Muscle of leg (tissue), 11 donors: ENCODE measurements around the gene SBF2. TPM values are rescaled to one million over a fixed set of nuclear protein-coding genes. Genes with fewer than 3 reads are reported as not detected.

Source experiments
- DNase-seq: peaks from one replicate; pipeline ENCODE4 v3.0.0; 2013
- H3K27ac ChIP-seq: one replicate; pipeline ENCODE4 v1.5.1; 2013; ENCODE audit warnings: mild to moderate bottlenecking, low read length, control low read depth
- H3K27me3 ChIP-seq: one replicate; pipeline ENCODE4 v1.6.1; 2013; ENCODE audit warnings: low read length; ENCODE audit not compliant: control insufficient read depth, insufficient read depth
- H3K36me3 ChIP-seq: one replicate; pipeline ENCODE4 v1.6.1; 2013; ENCODE audit warnings: low read length; ENCODE audit not compliant: control insufficient read depth, insufficient read depth
- H3K4me1 ChIP-seq: one replicate; pipeline ENCODE4 v1.6.1; 2013; ENCODE audit warnings: low read length; ENCODE audit not compliant: control insufficient read depth, insufficient read depth
- H3K4me3 ChIP-seq: one replicate; pipeline ENCODE4 v1.5.1; 2013; ENCODE audit warnings: low read length, control low read depth
- H3K9me3 ChIP-seq: replicated peaks from 2 replicates; pipeline ENCODE4 v1.6.1; 2013; ENCODE audit warnings: low read depth, low read length; ENCODE audit not compliant: control insufficient read depth
- WGBS: methylation state at CpG from one replicate; pipeline ENCODE4 v1.1.5; 2013; ENCODE audit warnings: missing lambda C conversion rate; ENCODE audit not compliant: insufficient coverage; 5-methylcytosine and 5-hydroxymethylcytosine counted together
- polyA plus RNA-seq, 8 donors: library from polyadenylated mRNA; unstranded; fragments of 120-200 nt; gene quantifications; one replicate each; pipeline versions ENCODE4 v1.2.1 to v1.2.3, GENCODE V29; 2013; ENCODE audit warnings: inconsistent platforms in 1 of 8, low replicate concordance in 1 of 8; ENCODE audit not compliant: insufficient read length in 8 of 8, insufficient read depth in 1 of 8
- total RNA-seq: library from RNA; stranded (reverse); fragments of 120-200 nt; gene quantifications from one replicate; pipeline ENCODE4 v1.2.4, GENCODE V29; 2013

SBF2 gene
- total and polyA plus RNA-seq, 9 donors = 18.3 to 29.5 (median 21.5) TPM

GRCh38 chr11:9887472-9887871, 406.5 kb downstream of the SBF2 start:
- Histone ChIP-seq H3K4me1 (no peaks in the 10 kb centered on the region), H3K27me3 (no peaks in the 10 kb centered on the region), H3K4me3 (no peak overlapping the region), H3K9me3 (no peaks in the 10 kb centered on the region), H3K27ac (no peak overlapping the region), H3K36me3 (no peaks in the 10 kb centered on the region)
- no CpG with 5 or more reads among the region's 2 CpGs for WGBS
- DNase-seq = peak; percentile 59

GRCh38 chr11:9886595-9886994, 407.4 kb downstream of the SBF2 start:
- H3K27ac ChIP-seq = no peak overlapping the region
- no peak overlapping the region for H3K4me3 ChIP-seq
- no peaks in the 10 kb centered on the region for H3K4me1 ChIP-seq
- no peak for DNase-seq
- H3K27me3 ChIP-seq = no peaks in the 10 kb centered on the region
- no CpG with 5 or more reads among the region's 5 CpGs for WGBS
- H3K9me3 ChIP-seq = no peaks in the 10 kb centered on the region
- no peaks in the 10 kb centered on the region for H3K36me3 ChIP-seq

GRCh38 chr11:9884601-9885000, 409.4 kb downstream of the SBF2 start:
- Histone ChIP-seq H3K4me3 (no peak overlapping the region), H3K4me1 (no peaks in the 10 kb centered on the region), H3K27ac (no peak overlapping the region), H3K27me3 (no peaks in the 10 kb centered on the region), H3K36me3 (no peaks in the 10 kb centered on the region), H3K9me3 (no peaks in the 10 kb centered on the region)
- 60% methylated on average over 1 of the region's 2 CpGs for WGBS
- no peak for DNase-seq

GRCh38 chr11:9880657-9881056, 413.4 kb downstream of the SBF2 start:
- WGBS = no CpG with 5 or more reads among the region's 2 CpGs
- no peak for DNase-seq

GRCh38 chr11:9878936-9879335, 415.1 kb downstream of the SBF2 start:
- H3K36me3 ChIP-seq = no peaks in the 10 kb centered on the region
- no peak for DNase-seq
- H3K27me3 ChIP-seq = no peaks in the 10 kb centered on the region
- no CpG with 5 or more reads among the region's 2 CpGs for WGBS
- no peak overlapping the region for H3K4me3 ChIP-seq
- H3K27ac ChIP-seq = no peak overlapping the region
- H3K4me1 ChIP-seq = no peaks in the 10 kb centered on the region
- H3K9me3 ChIP-seq = peaks cover 3% of the 10 kb centered on the region

More at GRCh38 chr11:9880657-9881056, 413.4 kb downstream of the SBF2 start:
- Histone ChIP-seq H3K4me1 (no peaks in the 10 kb centered on the region), H3K27ac (no peak overlapping the region), H3K9me3 (peaks cover 3% of the 10 kb centered on the region), H3K36me3 (no peaks in the 10 kb centered on the region), H3K27me3 (no peaks in the 10 kb centered on the region), H3K4me3 (no peak overlapping the region)

- no CpG with 5 or more reads among the region's 5 CpGs for WGBS
- H3K4me3 ChIP-seq = no peak overlapping the region
Measured at GRCh38 chr11:9876331-9876730, 417.7 kb downstream of the SBF2 start.

GRCh38 chr11:9875862-9876261, 418.2 kb downstream of the SBF2 start:
- H3K4me3 ChIP-seq = no peak overlapping the region
- H3K27me3 ChIP-seq = no peaks in the 10 kb centered on the region
- H3K27ac ChIP-seq = no peak overlapping the region
- peak; percentile 20 for DNase-seq
- H3K36me3 ChIP-seq = no peaks in the 10 kb centered on the region
- H3K4me1 ChIP-seq = no peaks in the 10 kb centered on the region
- 29% methylated on average over 1 of the region's 6 CpGs for WGBS
- peaks cover 5% of the 10 kb centered on the region for H3K9me3 ChIP-seq

More at GRCh38 chr11:9876331-9876730, 417.7 kb downstream of the SBF2 start:
- peaks cover 5% of the 10 kb centered on the region for H3K9me3 ChIP-seq
- H3K4me1 ChIP-seq = no peaks in the 10 kb centered on the region
- no peak for DNase-seq
- no peaks in the 10 kb centered on the region for H3K36me3 ChIP-seq
- no peak overlapping the region for H3K27ac ChIP-seq
- no peaks in the 10 kb centered on the region for H3K27me3 ChIP-seq

- DNase-seq = peak; percentile 27
- Histone ChIP-seq H3K27me3 (no peaks in the 10 kb centered on the region), H3K9me3 (peaks cover 7% of the 10 kb centered on the region), H3K27ac (no peak overlapping the region), H3K4me1 (no peaks in the 10 kb centered on the region), H3K4me3 (no peak overlapping the region), H3K36me3 (no peaks in the 10 kb centered on the region)
- no CpG with 5 or more reads among the region's 1 CpG for WGBS
Measured at GRCh38 chr11:9875399-9875798, 418.6 kb downstream of the SBF2 start.

GRCh38 chr11:9874466-9874865, 419.6 kb downstream of the SBF2 start:
- Histone ChIP-seq H3K9me3 (peaks cover 9% of the 10 kb centered on the region), H3K27ac (no peak overlapping the region), H3K36me3 (no peaks in the 10 kb centered on the region), H3K4me3 (no peak overlapping the region), H3K4me1 (no peaks in the 10 kb centered on the region), H3K27me3 (no peaks in the 10 kb centered on the region)
- no peak for DNase-seq

- Histone ChIP-seq H3K4me3 (no peak overlapping the region), H3K9me3 (peaks cover 6% of the 10 kb centered on the region), H3K27ac (no peak overlapping the region), H3K4me1 (no peaks in the 10 kb centered on the region), H3K36me3 (no peaks in the 10 kb centered on the region), H3K27me3 (no peaks in the 10 kb centered on the region)
- 100% methylated on average over 1 of the region's 3 CpGs for whole genome bisulfite sequencing
- DNase-seq = no peak
Measured at GRCh38 chr11:9868641-9869040, 425.4 kb downstream of the SBF2 start.

- Histone ChIP-seq H3K36me3 (no peaks in the 10 kb centered on the region), H3K9me3 (no peaks in the 10 kb centered on the region), H3K4me1 (peaks cover 6% of the 10 kb centered on the region), H3K27me3 (no peaks in the 10 kb centered on the region), H3K27ac (no peak overlapping the region), H3K4me3 (no peak overlapping the region)
- 67% methylated on average over 1 of the region's 2 CpGs for WGBS
- DNase-seq = no peak
Measured at GRCh38 chr11:9862981-9863380, 431.0 kb downstream of the SBF2 start.
